Measurements from ENCODE around the gene EFCC1. TPM values are rescaled to one million over a fixed set of nuclear protein-coding genes. Genes with fewer than 3 reads are reported as not detected.

EFCC1 gene
- total RNA-seq, 2 donors from 2014 or later, result 1.3 to 1.7 TPM

GRCh38 chr3:129030611-129031010, 29.5 kb downstream of the EFCC1 start:
- TF ChIP-seq CTCF (IDR thresholded peaks at IDR 0.05), result no peak
- DNase-seq, result no peak

GRCh38 chr3:129031476-129032215, 30.5 kb downstream of the EFCC1 start:
- Histone ChIP-seq H3K27me3 (no peaks in the 10 kb centered on the region), H3K4me1 (no peaks in the 10 kb centered on the region), H3K36me3 (no peaks in the 10 kb centered on the region), H3K9me3 (no peaks in the 10 kb centered on the region), H3K9ac (ENCODE audit: low read depth in 2 of 2, low read length in 2 of 2) (no peak overlapping the region), H3K4me3 (no peak overlapping the region), H3K27ac (no peak overlapping the region)
- DNase-seq, result no peak
- intact Hi-C loops (cut with DNase I), result no loop called here
- TF ChIP-seq CTCF (IDR thresholded peaks at IDR 0.05), result no peak

More at GRCh38 chr3:129030611-129031010, 29.5 kb downstream of the EFCC1 start:
- no peaks in the 10 kb centered on the region for H3K36me3 ChIP-seq
- H3K4me3 ChIP-seq, result no peak overlapping the region
- no peaks in the 10 kb centered on the region for H3K27me3 ChIP-seq
- H3K27ac ChIP-seq, result no peak overlapping the region
- intact Hi-C loops (cut with DNase I), result no loop called here
- no peaks in the 10 kb centered on the region for H3K4me1 ChIP-seq
- no peak overlapping the region for H3K9ac ChIP-seq (ENCODE audit: low read depth in 2 of 2, low read length in 2 of 2)
- no peaks in the 10 kb centered on the region for H3K9me3 ChIP-seq

GRCh38 chr3:129032716-129033115, 31.6 kb downstream of the EFCC1 start:
- no peak for DNase-seq
- Histone ChIP-seq H3K27me3 (no peaks in the 10 kb centered on the region), H3K4me3 (no peak overlapping the region), H3K9me3 (no peaks in the 10 kb centered on the region), H3K27ac (no peak overlapping the region), H3K36me3 (no peaks in the 10 kb centered on the region), H3K4me1 (no peaks in the 10 kb centered on the region), H3K9ac (ENCODE audit: low read depth in 2 of 2, low read length in 2 of 2) (no peak overlapping the region)
- no peak for TF ChIP-seq CTCF (IDR thresholded peaks at IDR 0.05)
- intact Hi-C loops (cut with DNase I), result no loop called here

GRCh38 chr3:129033151-129033550, 32.0 kb downstream of the EFCC1 start:
- DNase-seq, result no peak

GRCh38 chr3:129033633-129034321, 32.7 kb downstream of the EFCC1 start:
- Histone ChIP-seq H3K9me3 (no peaks in the 10 kb centered on the region), H3K27me3 (no peaks in the 10 kb centered on the region), H3K4me3 (no peak overlapping the region), H3K27ac (no peak overlapping the region), H3K4me1 (no peaks in the 10 kb centered on the region), H3K9ac (ENCODE audit: low read depth in 2 of 2, low read length in 2 of 2) (no peak overlapping the region), H3K36me3 (no peaks in the 10 kb centered on the region)
- intact Hi-C loops (cut with DNase I), result no loop called here
- DNase-seq, result no peak
- TF ChIP-seq CTCF (IDR thresholded peaks at IDR 0.05), result no peak

More at GRCh38 chr3:129033151-129033550, 32.0 kb downstream of the EFCC1 start:
- Histone ChIP-seq H3K27me3 (no peaks in the 10 kb centered on the region), H3K9ac (ENCODE audit: low read depth in 2 of 2, low read length in 2 of 2) (no peak overlapping the region), H3K36me3 (no peaks in the 10 kb centered on the region), H3K27ac (no peak overlapping the region), H3K4me1 (no peaks in the 10 kb centered on the region), H3K4me3 (no peak overlapping the region), H3K9me3 (no peaks in the 10 kb centered on the region)
- no peak for TF ChIP-seq CTCF (IDR thresholded peaks at IDR 0.05)
- intact Hi-C loops (cut with DNase I), result no loop called here
